ENCODE measurements around the gene RPH3AL.

The RPH3AL gene

DNA sequence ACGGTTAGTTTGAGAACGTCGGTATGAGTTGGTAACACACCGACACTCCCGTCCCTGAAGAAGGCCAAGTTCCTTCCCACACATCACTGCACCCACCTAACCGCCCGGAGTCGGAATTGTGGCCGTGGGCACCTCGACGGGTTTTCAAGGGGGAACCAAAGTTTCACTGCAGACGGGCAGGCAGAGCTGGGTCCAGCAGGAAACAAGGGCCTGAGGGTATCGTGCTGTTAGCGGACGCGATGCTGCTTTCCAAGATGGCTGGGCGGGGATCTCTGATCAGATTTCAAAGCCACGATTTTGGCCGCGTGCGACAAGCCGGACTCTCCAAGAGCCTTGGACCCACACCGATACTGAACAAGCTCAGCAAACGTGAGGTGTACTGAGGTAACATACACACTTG is 88.8 kb downstream of the RPH3AL start:
- Histone ChIP-seq H2BK120ac (ENCODE audit: insufficient read depth, low read length, poor library complexity) (no peak overlapping the region), H3K4me2 (ENCODE audit: low read length) (no peak overlapping the region)
- no CpG with 5 or more reads among the region's 24 CpGs for WGBS (ENCODE audit: extremely low coverage, insufficient coverage, insufficient read length)

DNA sequence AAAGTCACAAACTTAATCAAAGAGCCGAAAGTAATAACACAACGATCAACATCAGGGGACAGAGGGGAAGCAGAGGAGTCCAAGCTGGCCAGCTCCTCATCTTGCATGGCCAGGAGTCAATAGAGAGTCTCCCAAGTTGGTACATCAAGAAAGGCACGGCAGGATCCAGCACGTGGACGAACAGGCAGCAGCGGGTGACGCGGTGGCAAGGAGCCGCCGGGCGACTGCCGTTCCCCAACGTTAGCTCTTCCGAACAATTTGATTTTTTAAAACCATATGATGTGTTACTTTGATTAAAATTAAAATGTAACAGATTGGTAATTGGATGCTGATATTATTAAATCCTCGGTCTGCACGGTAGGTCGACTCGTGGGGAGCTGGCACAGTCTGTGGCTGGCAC is 89.3 kb downstream of the RPH3AL start:
- Histone ChIP-seq H3K4me3 (ENCODE audit: low read depth, low read length) (no peak overlapping the region), H3K9ac (ENCODE audit: low read length) (no peak overlapping the region), H3K27me3 (ENCODE audit: insufficient read depth, low read length) (peaks cover 4% of the 10 kb centered on the region), H3K4me2 (ENCODE audit: low read length) (no peak overlapping the region), H4K12ac (ENCODE audit: low read depth, low read length) (no peak overlapping the region), H2AFZ (ENCODE audit: insufficient read depth, low read length, poor library complexity) (no peak overlapping the region), H3K27ac (ENCODE audit: low read depth, low read length) (no peak overlapping the region), H2BK5ac (ENCODE audit: low read depth, low read length, poor library complexity) (no peak overlapping the region), H2AK5ac (ENCODE audit: low read length) (no peak overlapping the region), H3K9me3 (ENCODE audit: insufficient read depth, low read depth, low read length) (peaks cover 6% of the 10 kb centered on the region), H2BK120ac (ENCODE audit: insufficient read depth, low read length, poor library complexity) (no peak overlapping the region), H3K79me2 (ENCODE audit: control insufficient read depth, insufficient read depth, low read length, poor library complexity) (no peaks in the 10 kb centered on the region), H4K91ac (ENCODE audit: low read depth, low read length) (no peak overlapping the region), H3K79me1 (ENCODE audit: low read length) (no peaks in the 10 kb centered on the region), H3K4me1 (ENCODE audit: control insufficient read depth in 1 of 2, insufficient read depth in 2 of 2, low read length in 2 of 2) (no peaks in the 10 kb centered on the region), H3K36me3 (ENCODE audit: control insufficient read depth in 1 of 2, insufficient read depth in 2 of 2, low read length in 2 of 2) (no peaks in the 10 kb centered on the region), H2BK12ac (ENCODE audit: low read length) (no peak overlapping the region), H3K18ac (ENCODE audit: low read length) (no peak overlapping the region), H3K4ac (ENCODE audit: low read depth, low read length) (no peak overlapping the region), H3K14ac (ENCODE audit: low read length) (no peak overlapping the region), H3K23ac (ENCODE audit: low read length) (no peak overlapping the region), H4K8ac (ENCODE audit: low read depth, low read length) (no peak overlapping the region)
- WGBS (ENCODE audit: extremely low coverage, insufficient coverage, insufficient read length), result no CpG with 5 or more reads among the region's 18 CpGs
- no peak for DNase-seq

More for the DNA sequence above, 88.8 kb downstream of the RPH3AL start:
- Histone ChIP-seq H3K23ac (ENCODE audit: low read length) (no peak overlapping the region), H3K4me3 (ENCODE audit: low read depth, low read length) (no peak overlapping the region), H3K36me3 (ENCODE audit: control insufficient read depth in 1 of 2, insufficient read depth in 2 of 2, low read length in 2 of 2) (no peaks in the 10 kb centered on the region), H3K14ac (ENCODE audit: low read length) (no peak overlapping the region), H3K4ac (ENCODE audit: low read depth, low read length) (no peak overlapping the region), H3K79me2 (ENCODE audit: control insufficient read depth, insufficient read depth, low read length, poor library complexity) (no peaks in the 10 kb centered on the region), H3K4me1 (ENCODE audit: control insufficient read depth in 1 of 2, insufficient read depth in 2 of 2, low read length in 2 of 2) (no peaks in the 10 kb centered on the region), H3K9me3 (ENCODE audit: insufficient read depth, low read depth, low read length) (peaks cover 6% of the 10 kb centered on the region), H2AK5ac (ENCODE audit: low read length) (no peak overlapping the region), H3K27ac (ENCODE audit: low read depth, low read length) (no peak overlapping the region), H3K79me1 (ENCODE audit: low read length) (no peaks in the 10 kb centered on the region), H4K12ac (ENCODE audit: low read depth, low read length) (no peak overlapping the region), H3K27me3 (ENCODE audit: insufficient read depth, low read length) (peaks cover 2% of the 10 kb centered on the region), H3K18ac (ENCODE audit: low read length) (no peak overlapping the region), H2BK5ac (ENCODE audit: low read depth, low read length, poor library complexity) (no peak overlapping the region), H2BK12ac (ENCODE audit: low read length) (no peak overlapping the region), H4K8ac (ENCODE audit: low read depth, low read length) (no peak overlapping the region), H2AFZ (ENCODE audit: insufficient read depth, low read length, poor library complexity) (no peak overlapping the region), H4K91ac (ENCODE audit: low read depth, low read length) (no peak overlapping the region), H3K9ac (ENCODE audit: low read length) (no peak overlapping the region)
- DNase-seq, result no peak

DNA sequence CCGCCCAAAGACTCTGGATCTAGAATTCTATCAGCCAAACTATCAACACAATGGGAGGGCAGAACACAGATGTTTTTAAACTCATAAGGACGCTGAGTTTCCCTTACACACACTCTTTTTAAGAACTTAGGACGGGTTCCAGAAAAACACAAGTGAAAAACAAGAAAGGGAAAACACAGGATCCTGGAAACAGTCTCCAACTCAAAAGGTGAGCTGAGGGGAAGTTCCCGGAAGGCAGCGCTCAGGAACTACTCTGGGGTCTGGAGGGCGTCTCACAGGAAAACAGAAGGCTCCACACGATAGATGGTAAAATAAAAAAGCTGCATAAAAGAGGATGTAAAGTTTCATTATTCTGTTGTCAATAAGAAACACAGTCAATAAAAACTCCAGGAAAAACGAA is 91.0 kb downstream of the RPH3AL start:
- Histone ChIP-seq H3K4me1 (ENCODE audit: control insufficient read depth in 1 of 2, insufficient read depth in 2 of 2, low read length in 2 of 2) (no peaks in the 10 kb centered on the region), H3K14ac (ENCODE audit: low read length) (no peak overlapping the region), H3K4ac (ENCODE audit: low read depth, low read length) (no peak overlapping the region), H3K9me3 (ENCODE audit: insufficient read depth, low read depth, low read length) (peaks cover 11% of the 10 kb centered on the region), H4K8ac (ENCODE audit: low read depth, low read length) (no peak overlapping the region), H3K27me3 (ENCODE audit: insufficient read depth, low read length) (peaks cover 4% of the 10 kb centered on the region), H4K12ac (ENCODE audit: low read depth, low read length) (no peak overlapping the region), H2AFZ (ENCODE audit: insufficient read depth, low read length, poor library complexity) (no peak overlapping the region), H3K23ac (ENCODE audit: low read length) (no peak overlapping the region), H3K9ac (ENCODE audit: low read length) (no peak overlapping the region), H3K4me3 (ENCODE audit: low read depth, low read length) (no peak overlapping the region), H3K79me1 (ENCODE audit: low read length) (no peaks in the 10 kb centered on the region), H4K91ac (ENCODE audit: low read depth, low read length) (no peak overlapping the region), H3K36me3 (ENCODE audit: control insufficient read depth in 1 of 2, insufficient read depth in 2 of 2, low read length in 2 of 2) (no peaks in the 10 kb centered on the region), H2BK120ac (ENCODE audit: insufficient read depth, low read length, poor library complexity) (no peak overlapping the region), H2AK5ac (ENCODE audit: low read length) (no peak overlapping the region), H3K79me2 (ENCODE audit: control insufficient read depth, insufficient read depth, low read length, poor library complexity) (no peaks in the 10 kb centered on the region), H3K27ac (ENCODE audit: low read depth, low read length) (no peak overlapping the region), H2BK12ac (ENCODE audit: low read length) (no peak overlapping the region), H3K4me2 (ENCODE audit: low read length) (no peak overlapping the region), H3K18ac (ENCODE audit: low read length) (no peak overlapping the region), H2BK5ac (ENCODE audit: low read depth, low read length, poor library complexity) (no peak overlapping the region)
- no peak for DNase-seq
- WGBS (ENCODE audit: extremely low coverage, insufficient coverage, insufficient read length), result no CpG with 5 or more reads among the region's 8 CpGs

DNA sequence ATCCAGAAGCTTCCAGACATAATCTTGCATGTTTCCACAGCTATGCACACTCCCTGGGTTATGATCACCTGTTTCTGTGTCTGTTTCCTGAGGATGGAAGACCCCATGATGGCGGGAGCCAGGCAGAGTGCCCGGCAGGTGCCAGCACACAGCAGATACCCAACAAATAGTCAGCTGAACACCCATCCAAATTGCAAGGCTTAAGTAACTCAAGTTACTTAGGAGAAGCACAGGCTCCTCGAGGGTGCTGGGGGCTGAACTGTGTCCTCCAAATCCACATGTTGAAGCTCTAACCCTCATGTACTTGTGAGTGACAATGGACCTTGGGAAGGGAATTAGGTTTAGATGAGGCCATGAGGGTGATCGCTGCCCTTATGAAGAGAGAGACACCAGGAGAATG is 91.7 kb downstream of the RPH3AL start:
- DNase-seq, result no peak
- Histone ChIP-seq H3K27me3 (ENCODE audit: insufficient read depth, low read length) (peaks cover 4% of the 10 kb centered on the region), H3K27ac (ENCODE audit: low read depth, low read length) (no peak overlapping the region), H3K4me2 (ENCODE audit: low read length) (no peak overlapping the region), H3K18ac (ENCODE audit: low read length) (no peak overlapping the region), H4K91ac (ENCODE audit: low read depth, low read length) (no peak overlapping the region), H3K4me1 (ENCODE audit: control insufficient read depth in 1 of 2, insufficient read depth in 2 of 2, low read length in 2 of 2) (no peaks in the 10 kb centered on the region), H3K9ac (ENCODE audit: low read length) (no peak overlapping the region), H3K36me3 (ENCODE audit: control insufficient read depth in 1 of 2, insufficient read depth in 2 of 2, low read length in 2 of 2) (no peaks in the 10 kb centered on the region), H2AFZ (ENCODE audit: insufficient read depth, low read length, poor library complexity) (no peak overlapping the region), H3K4ac (ENCODE audit: low read depth, low read length) (no peak overlapping the region), H4K12ac (ENCODE audit: low read depth, low read length) (no peak overlapping the region), H2BK120ac (ENCODE audit: insufficient read depth, low read length, poor library complexity) (no peak overlapping the region), H3K79me2 (ENCODE audit: control insufficient read depth, insufficient read depth, low read length, poor library complexity) (no peaks in the 10 kb centered on the region), H2BK5ac (ENCODE audit: low read depth, low read length, poor library complexity) (no peak overlapping the region), H3K23ac (ENCODE audit: low read length) (no peak overlapping the region), H3K79me1 (ENCODE audit: low read length) (no peaks in the 10 kb centered on the region), H3K9me3 (ENCODE audit: insufficient read depth, low read depth, low read length) (peaks cover 11% of the 10 kb centered on the region), H3K14ac (ENCODE audit: low read length) (no peak overlapping the region), H2AK5ac (ENCODE audit: low read length) (no peak overlapping the region), H2BK12ac (ENCODE audit: low read length) (no peak overlapping the region), H3K4me3 (ENCODE audit: low read depth, low read length) (no peak overlapping the region), H4K8ac (ENCODE audit: low read depth, low read length) (no peak overlapping the region)
- no CpG with 5 or more reads among the region's 4 CpGs for WGBS (ENCODE audit: extremely low coverage, insufficient coverage, insufficient read length)

Data from trophoblast cell (in vitro differentiated cells and primary cell).